Dermis lymphatic vessel endothelial cell (primary cell): Measurements from ENCODE around the gene KLLN. TPM values are rescaled to one million over a fixed set of nuclear protein-coding genes. Genes with fewer than 3 reads are reported as not detected.

Experiments used
- total RNA-seq: library from RNA; depleted of rRNA; stranded (reverse); fragments of >200 nt; gene quantifications from 2 replicates; pipeline ENCODE4 v1.2.1, GENCODE V29; 2014

Gene KLLN
- total RNA-seq, result 0.17 and 0.22 TPM in 2 replicates

GRCh38 chr10:87863053-87863943 lies at the start of gene KLLN, which contains the start of gene PTEN:
Gene KLLN, minus strand, starts transcription at chr10:87863533. Its CDS starts 1,046 bp downstream, at chr10:87862487.
Gene PTEN, plus strand, starts transcription at chr10:87863625. Its CDS starts 845 bp downstream, at chr10:87864470.

GRCh38 chr10:87817609-87818504 lies 45.5 kb downstream of the KLLN start, which contains the start of gene ATAD1:
Gene ATAD1, minus strand, starts transcription at chr10:87818226. Its CDS starts 3,627 bp downstream, at chr10:87814599.

Other genes starting within 250 kb of the KLLN start
- gene PAPSS2, start 203.7 kb downstream of the KLLN start, total RNA-seq, result 33.9 and 218 TPM in 2 replicates
- gene ATAD1, start 45.3 kb downstream of the KLLN start, total RNA-seq, result 21.5 and 28.5 TPM in 2 replicates
- 92.7 and 111 TPM in 2 replicates for gene PTEN, start 92 bp upstream of the KLLN start, total RNA-seq